DND-41 (cell line): Measurements from ENCODE around the gene FNDC4.

ENCODE experiments used
- ATAC-seq: fragments of 200-7000 bp; cut with Tn5 transposase; 3 replicates; pipeline ENCODE4 v1.9.1; 2021; ENCODE audit warnings: low read depth; ENCODE audit not compliant: insufficient read depth
- DNase-seq: peaks from one replicate; pipeline ENCODE4 v3.0.0-alpha.2; 2020
- H2AFZ ChIP-seq: 2 replicates; pipeline ENCODE4 v1.6.0; 2012; ENCODE audit warnings: low read depth, low read length
- H3K27ac ChIP-seq: 2 replicates; pipeline ENCODE4 v1.5.1; 2012; ENCODE audit warnings: low read length, inconsistent platforms
- H3K27me3 ChIP-seq: fragments of 200-600 bp; sonication (generic); 2 replicates; pipeline ENCODE4 v1.6.0; 2012; ENCODE audit warnings: low read length, mild to moderate bottlenecking, inconsistent platforms; ENCODE audit not compliant: insufficient read depth, poor library complexity
- H3K36me3 ChIP-seq: 2 replicates; pipeline ENCODE4 v1.5.1; 2012; ENCODE audit warnings: low read length, inconsistent platforms; ENCODE audit not compliant: insufficient read depth
- H3K4me1 ChIP-seq: 2 replicates; pipeline ENCODE4 v1.5.1; 2012; ENCODE audit warnings: mild to moderate bottlenecking, low read length; ENCODE audit not compliant: insufficient read depth
- H3K4me2 ChIP-seq: 2 replicates; pipeline ENCODE4 v1.6.0; 2012; ENCODE audit warnings: mild to moderate bottlenecking, moderate library complexity, low read length, inconsistent platforms; ENCODE audit not compliant: insufficient read depth
- H3K4me3 ChIP-seq, 2 experiments: fragments of 200-600 bp in 1 of 2; shearing (Covaris generic) in 1 of 2; 2 replicates each; pipeline ENCODE4 v1.5.1; 2012 to 2016; ENCODE audit warnings: inconsistent platforms in 2 of 2, low read length in 2 of 2, mild to moderate bottlenecking in 2 of 2, low read depth in 1 of 2, moderate library complexity in 1 of 2
- H3K79me2 ChIP-seq: 2 replicates; pipeline ENCODE4 v1.6.0; 2012; ENCODE audit warnings: low read length, inconsistent platforms; ENCODE audit not compliant: insufficient read depth
- H3K9ac ChIP-seq: 2 replicates; pipeline ENCODE4 v1.6.0; 2012; ENCODE audit warnings: low read depth, mild to moderate bottlenecking, inconsistent platforms, low read length, moderate library complexity
- H3K9me3 ChIP-seq: 2 replicates; pipeline ENCODE4 v1.5.1; 2012; ENCODE audit warnings: low read length, moderate library complexity, mild to moderate bottlenecking, inconsistent platforms; ENCODE audit not compliant: insufficient read depth, severe bottlenecking
- H4K20me1 ChIP-seq: 2 replicates; pipeline ENCODE4 v1.6.0; 2012; ENCODE audit warnings: low read length; ENCODE audit not compliant: insufficient read depth
- CTCF ChIP-seq: IDR thresholded peaks from 2 replicates; pipeline ENCODE4 v1.5.1; 2012; ENCODE audit warnings: borderline replicate concordance, low read length, moderate library complexity, mild to moderate bottlenecking; ENCODE audit not compliant: poor library complexity, severe bottlenecking; ENCODE audit errors: extremely low read depth
- EZH2 ChIP-seq: IDR thresholded peaks from 3 replicates; pipeline ENCODE4 v1.6.1; 2012; ENCODE audit warnings: borderline replicate concordance, low read depth, mild to moderate bottlenecking, moderate library complexity, low read length, inconsistent platforms; ENCODE audit not compliant: severe bottlenecking

The FNDC4 gene

GRCh38 chr2:27464443-27464842 is 30.6 kb downstream of the FNDC4 start:
- Histone ChIP-seq H3K9ac (no peak overlapping the region), H3K9me3 (no peaks in the 10 kb centered on the region), H3K4me1 (no peaks in the 10 kb centered on the region), H3K36me3 (no peaks in the 10 kb centered on the region), H3K4me2 (no peak overlapping the region), H3K27me3 (no peaks in the 10 kb centered on the region), H3K4me3 (no peak overlapping the region), H3K79me2 (no peaks in the 10 kb centered on the region), H4K20me1 (no peaks in the 10 kb centered on the region), H2AFZ (no peak overlapping the region), H3K27ac (no peak overlapping the region)
- ATAC-seq = no peak
- TF ChIP-seq CTCF (no peak), EZH2 (no peak)
- no peak for DNase-seq

- Histone ChIP-seq H3K4me1 (no peaks in the 10 kb centered on the region), H3K9ac (no peak overlapping the region), H2AFZ (no peak overlapping the region), H3K79me2 (no peaks in the 10 kb centered on the region), H3K27ac (no peak overlapping the region), H3K36me3 (no peaks in the 10 kb centered on the region), H3K4me3 (no peak overlapping the region), H3K27me3 (no peaks in the 10 kb centered on the region), H3K4me2 (no peak overlapping the region), H3K9me3 (no peaks in the 10 kb centered on the region), H4K20me1 (no peaks in the 10 kb centered on the region)
- no peak for ATAC-seq
- no peak for DNase-seq
- TF ChIP-seq CTCF (no peak), EZH2 (no peak)
Measured at GRCh38 chr2:27461118-27461517, 33.9 kb downstream of the FNDC4 start.

- Histone ChIP-seq H3K27ac (no peak overlapping the region), H4K20me1 (no peaks in the 10 kb centered on the region; the same call in 1 of the 2 replicates), H3K4me2 (no peak overlapping the region), H3K79me2 (no peaks in the 10 kb centered on the region), H3K4me3 (no peak overlapping the region), H3K9ac (no peak overlapping the region), H2AFZ (no peak overlapping the region), H3K36me3 (no peaks in the 10 kb centered on the region), H3K27me3 (peaks cover 4% of the 10 kb centered on the region), H3K9me3 (no peaks in the 10 kb centered on the region), H3K4me1 (no peaks in the 10 kb centered on the region)
- TF ChIP-seq EZH2 = no peak
- TF ChIP-seq CTCF = no peak
- DNase-seq = no peak
- ATAC-seq = no peak
Measured at GRCh38 chr2:27453968-27454367, 41.0 kb downstream of the FNDC4 start.

- peaks cover 5% of the 10 kb centered on the region for H3K27me3 ChIP-seq
- no peak for ATAC-seq
- no peak overlapping the region for H3K4me2 ChIP-seq
- H3K9me3 ChIP-seq = no peaks in the 10 kb centered on the region
- H3K4me1 ChIP-seq = no peaks in the 10 kb centered on the region
- H3K9ac ChIP-seq = no peak overlapping the region
- DNase-seq = no peak
- no peak overlapping the region for H3K27ac ChIP-seq
- no peaks in the 10 kb centered on the region; the same call in 1 of the 2 replicates for H4K20me1 ChIP-seq
- H3K36me3 ChIP-seq = no peaks in the 10 kb centered on the region
- no peaks in the 10 kb centered on the region for H3K79me2 ChIP-seq
- H3K4me3 ChIP-seq = no peak overlapping the region
- no peak overlapping the region for H2AFZ ChIP-seq
- TF ChIP-seq EZH2 (no peak), CTCF (no peak)
Measured at GRCh38 chr2:27451095-27451494, 43.9 kb downstream of the FNDC4 start.
